GM21447 (cell line): Measurements from ENCODE around the gene PLA2G15.

ENCODE experiments used
- ATAC-seq: cut with Tn5 transposase; IDR thresholded peaks from one replicate; pipeline ENCODE4 v1.9.1; 2021; ENCODE audit not compliant: unreplicated experiment

Gene PLA2G15

GRCh38 chr16:68232335-68232734 lies 12.8 kb upstream of the PLA2G15 start:
- ATAC-seq = no peak

GRCh38 chr16:68233085-68233834 lies 11.9 kb upstream of the PLA2G15 start:
- no peak for ATAC-seq

- ATAC-seq = no peak
Observed at GRCh38 chr16:68233835-68234187, 11.4 kb upstream of the PLA2G15 start.

DNA sequence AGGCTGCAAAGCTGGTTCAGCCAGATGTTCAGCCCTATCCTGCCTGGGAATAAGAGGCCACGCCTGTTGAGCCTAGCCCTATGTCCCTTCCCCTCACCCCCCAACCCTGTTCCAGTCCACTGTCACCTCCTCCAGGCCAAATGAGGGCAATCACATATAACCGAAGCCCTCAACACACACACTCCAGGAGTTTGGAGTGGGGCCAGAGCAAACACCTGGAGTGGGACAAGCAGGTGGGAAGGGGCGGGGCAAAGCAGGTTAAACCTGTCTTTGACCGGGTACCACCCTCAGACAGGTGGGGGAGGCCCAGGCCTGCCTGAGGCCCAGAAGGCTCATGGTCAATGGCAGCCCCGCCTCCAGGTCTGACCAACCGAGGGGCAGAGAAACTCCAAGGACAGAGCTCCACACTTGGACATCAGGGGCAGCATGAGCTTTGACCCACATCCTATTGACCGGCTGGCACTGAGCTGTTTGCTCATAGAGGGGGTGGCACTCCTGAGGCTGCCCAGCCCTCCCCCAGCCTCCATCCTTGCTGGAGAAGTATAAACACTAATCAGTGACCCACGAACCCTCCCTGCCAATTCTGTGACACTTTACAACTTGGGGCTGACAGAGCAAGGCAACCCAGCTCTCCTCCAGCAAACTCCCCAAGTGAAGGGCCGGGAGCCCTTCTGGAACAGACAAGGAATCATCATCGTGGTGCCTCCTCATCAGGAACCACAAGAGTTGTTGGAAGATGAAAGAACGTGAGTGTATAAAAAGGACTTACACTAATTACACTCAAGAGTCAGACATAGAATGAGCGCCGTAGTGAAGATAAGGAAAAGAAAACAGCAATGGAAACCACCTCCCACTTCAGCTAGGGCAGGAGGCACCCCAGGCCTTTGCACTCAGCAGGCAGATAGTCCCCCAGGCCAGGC lies 10.7 kb upstream of the PLA2G15 start:
- no peak for ATAC-seq

GRCh38 chr16:68235108-68235886 lies 9.9 kb upstream of the PLA2G15 start:
- ATAC-seq = no peak

DNA sequence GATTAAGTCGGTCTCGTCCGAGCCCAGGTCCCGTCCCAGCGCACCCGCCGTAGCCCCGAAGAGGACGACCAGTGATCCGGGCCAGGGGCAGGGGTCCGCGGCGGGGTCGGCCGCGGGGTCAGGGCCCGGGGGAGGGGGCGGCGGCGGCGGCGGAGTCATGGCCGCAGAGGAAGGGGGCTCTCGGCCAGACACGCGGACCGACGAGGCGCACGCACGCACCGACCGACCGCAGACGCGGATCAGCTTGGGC lies 9.4 kb upstream of the PLA2G15 start, which contains the start of gene ESRP2:
TSS of gene ESRP2 (minus strand) at position 241 of the 250 bp plus-strand sequence. CDS start at position 159, 82 bp downstream.
- ATAC-seq = no peak

GRCh38 chr16:68236137-68236825 lies 8.9 kb upstream of the PLA2G15 start:
- ATAC-seq = no peak

- no peak for ATAC-seq
Observed at GRCh38 chr16:68236826-68237242, 8.3 kb upstream of the PLA2G15 start.

GRCh38 chr16:68237243-68238028 lies 7.7 kb upstream of the PLA2G15 start:
- ATAC-seq = peak; percentile 79

- peak; percentile 17 for ATAC-seq
Observed at GRCh38 chr16:68238029-68238345, 7.2 kb upstream of the PLA2G15 start.

DNA sequence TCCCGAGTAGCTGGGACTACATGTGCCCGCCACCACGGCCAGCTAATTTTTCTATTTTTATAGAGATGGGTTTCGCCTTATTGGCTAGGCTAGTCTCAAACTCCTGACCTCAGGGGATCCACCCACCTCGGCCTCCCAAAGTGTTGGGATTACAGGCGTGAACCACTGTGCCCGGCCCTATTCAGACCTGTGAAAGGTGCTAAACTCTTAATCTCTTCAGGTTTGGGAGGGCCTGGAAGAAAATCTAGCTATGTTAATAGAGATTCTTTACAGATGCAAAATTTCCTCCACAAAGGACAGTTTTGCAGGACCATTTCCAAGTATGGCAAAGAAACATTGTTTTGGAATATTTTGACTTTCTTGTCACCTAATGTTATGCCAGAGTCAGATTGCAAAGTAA lies 3.1 kb upstream of the PLA2G15 start:
- ATAC-seq = no peak

- no peak for ATAC-seq
Observed at GRCh38 chr16:68242926-68243858, 2.0 kb upstream of the PLA2G15 start.

DNA sequence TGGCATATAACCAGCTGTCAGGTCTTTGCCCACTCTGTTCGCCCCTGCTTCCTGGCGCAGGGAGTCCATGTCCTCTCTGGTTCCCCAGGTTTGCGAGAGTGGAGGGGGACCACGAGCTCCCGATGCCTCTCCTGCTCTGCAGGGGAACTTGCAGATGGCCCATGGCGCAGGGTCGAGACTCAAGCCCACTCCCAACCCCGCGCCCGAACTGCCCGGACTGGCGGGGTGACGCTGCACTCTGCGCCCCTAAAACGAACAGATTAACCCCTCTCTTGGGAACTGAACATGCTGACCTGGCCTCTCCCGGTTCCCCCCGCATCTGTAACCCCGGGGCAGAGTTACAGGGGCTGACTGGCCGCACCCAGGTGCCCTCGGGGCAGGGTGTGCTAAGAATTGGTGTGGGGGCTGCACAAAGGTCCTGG lies 681 bp upstream of the PLA2G15 start:
- ATAC-seq = no peak

- no peak for ATAC-seq
Observed at GRCh38 chr16:68246121-68246520, 948 bp downstream of the PLA2G15 start.

- no peak for ATAC-seq
Observed at GRCh38 chr16:68246666-68247065, 1.5 kb downstream of the PLA2G15 start.

DNA sequence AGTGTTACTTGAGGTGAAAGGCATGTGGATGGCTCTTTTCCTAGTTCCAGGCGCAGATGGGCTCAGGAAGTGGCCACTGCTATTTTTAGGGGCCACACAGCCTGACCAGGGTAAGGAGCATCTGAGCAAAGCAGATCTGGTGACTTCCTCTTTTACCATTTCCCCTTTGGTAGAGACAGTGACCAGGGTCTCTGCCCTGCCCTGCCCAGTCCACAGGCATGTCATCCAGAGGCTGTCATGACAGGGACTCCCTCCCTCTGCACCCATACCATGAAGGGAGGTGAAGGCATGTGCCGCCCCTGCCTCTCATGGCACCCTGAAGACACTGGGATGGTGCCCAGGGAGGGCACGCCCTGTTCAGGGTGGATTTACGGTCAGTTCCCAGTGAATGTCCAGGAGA lies 2.2 kb downstream of the PLA2G15 start:
- ATAC-seq = no peak

DNA sequence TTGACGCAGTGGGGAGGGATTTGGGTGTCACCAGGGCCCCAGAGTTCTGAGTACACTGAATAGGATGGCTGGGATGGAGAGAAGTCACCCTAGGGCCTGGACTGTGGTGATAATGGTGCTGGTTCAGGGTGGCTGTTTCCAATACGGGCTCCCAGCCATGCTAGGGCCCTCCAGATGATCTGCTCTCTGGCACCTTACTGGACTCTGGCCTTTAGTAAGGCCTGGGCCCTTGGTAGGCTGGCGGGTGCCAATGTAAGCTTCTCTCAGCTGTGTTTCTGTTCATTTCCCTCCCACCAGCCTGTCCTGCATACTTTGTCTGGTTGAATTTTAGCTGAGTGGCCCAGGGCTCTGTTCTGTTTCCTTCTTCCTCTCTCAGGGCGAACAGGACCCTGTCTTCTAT lies 2.8 kb downstream of the PLA2G15 start:
- no peak for ATAC-seq

- ATAC-seq = no peak
Observed at GRCh38 chr16:68249371-68249770, 4.2 kb downstream of the PLA2G15 start.

DNA sequence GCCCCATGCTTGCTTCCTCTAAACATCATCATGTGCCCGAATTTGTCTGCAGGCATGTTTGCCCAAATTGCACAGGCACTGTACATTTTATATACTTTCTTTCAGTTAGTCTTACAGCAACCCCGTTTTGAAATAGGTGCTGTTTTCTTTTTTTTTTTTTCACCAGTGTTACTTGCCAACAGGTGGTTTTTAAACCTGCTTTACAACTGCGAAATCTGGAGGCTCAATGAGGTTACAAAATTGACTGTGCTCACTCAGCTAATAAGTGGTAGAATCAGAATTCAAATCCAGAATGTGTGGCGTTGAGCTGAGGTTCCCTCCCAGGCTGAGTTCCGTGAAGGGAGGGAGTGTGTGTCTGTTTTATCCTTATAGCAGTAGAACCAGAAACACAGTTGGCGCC lies 5.8 kb downstream of the PLA2G15 start:
- no peak for ATAC-seq
